DND-41 (cell line): Measurements from ENCODE around the gene COL6A2.

Experiments
- ATAC-seq: fragments of 200-7000 bp; cut with Tn5 transposase; 3 replicates; pipeline ENCODE4 v1.9.1; 2021; ENCODE audit warnings: low read depth; ENCODE audit not compliant: insufficient read depth
- DNase-seq: peaks from one replicate; pipeline ENCODE4 v3.0.0-alpha.2; 2020
- H2AFZ ChIP-seq: 2 replicates; pipeline ENCODE4 v1.6.0; 2012; ENCODE audit warnings: low read depth, low read length
- H3K27ac ChIP-seq: 2 replicates; pipeline ENCODE4 v1.5.1; 2012; ENCODE audit warnings: low read length, inconsistent platforms
- H3K27me3 ChIP-seq: fragments of 200-600 bp; sonication (generic); 2 replicates; pipeline ENCODE4 v1.6.0; 2012; ENCODE audit warnings: low read length, mild to moderate bottlenecking, inconsistent platforms; ENCODE audit not compliant: insufficient read depth, poor library complexity
- H3K36me3 ChIP-seq: 2 replicates; pipeline ENCODE4 v1.5.1; 2012; ENCODE audit warnings: low read length, inconsistent platforms; ENCODE audit not compliant: insufficient read depth
- H3K4me1 ChIP-seq: 2 replicates; pipeline ENCODE4 v1.5.1; 2012; ENCODE audit warnings: mild to moderate bottlenecking, low read length; ENCODE audit not compliant: insufficient read depth
- H3K4me2 ChIP-seq: 2 replicates; pipeline ENCODE4 v1.6.0; 2012; ENCODE audit warnings: mild to moderate bottlenecking, moderate library complexity, low read length, inconsistent platforms; ENCODE audit not compliant: insufficient read depth
- H3K4me3 ChIP-seq, 2 experiments: fragments of 200-600 bp in 1 of 2; shearing (Covaris generic) in 1 of 2; 2 replicates each; pipeline ENCODE4 v1.5.1; 2012 to 2016; ENCODE audit warnings: inconsistent platforms in 2 of 2, low read length in 2 of 2, mild to moderate bottlenecking in 2 of 2, low read depth in 1 of 2, moderate library complexity in 1 of 2
- H3K79me2 ChIP-seq: 2 replicates; pipeline ENCODE4 v1.6.0; 2012; ENCODE audit warnings: low read length, inconsistent platforms; ENCODE audit not compliant: insufficient read depth
- H3K9ac ChIP-seq: 2 replicates; pipeline ENCODE4 v1.6.0; 2012; ENCODE audit warnings: low read depth, mild to moderate bottlenecking, inconsistent platforms, low read length, moderate library complexity
- H3K9me3 ChIP-seq: 2 replicates; pipeline ENCODE4 v1.5.1; 2012; ENCODE audit warnings: low read length, moderate library complexity, mild to moderate bottlenecking, inconsistent platforms; ENCODE audit not compliant: insufficient read depth, severe bottlenecking
- H4K20me1 ChIP-seq: 2 replicates; pipeline ENCODE4 v1.6.0; 2012; ENCODE audit warnings: low read length; ENCODE audit not compliant: insufficient read depth
- EZH2 ChIP-seq: IDR thresholded peaks from 3 replicates; pipeline ENCODE4 v1.6.1; 2012; ENCODE audit warnings: borderline replicate concordance, low read depth, mild to moderate bottlenecking, moderate library complexity, low read length, inconsistent platforms; ENCODE audit not compliant: severe bottlenecking
- TF ChIP-seq, protein P1 (sequence below): IDR thresholded peaks from 2 replicates; pipeline ENCODE4 v1.5.1; 2012; ENCODE audit warnings: borderline replicate concordance, low read length, moderate library complexity, mild to moderate bottlenecking; ENCODE audit not compliant: poor library complexity, severe bottlenecking; ENCODE audit errors: extremely low read depth

Gene COL6A2

DNA sequence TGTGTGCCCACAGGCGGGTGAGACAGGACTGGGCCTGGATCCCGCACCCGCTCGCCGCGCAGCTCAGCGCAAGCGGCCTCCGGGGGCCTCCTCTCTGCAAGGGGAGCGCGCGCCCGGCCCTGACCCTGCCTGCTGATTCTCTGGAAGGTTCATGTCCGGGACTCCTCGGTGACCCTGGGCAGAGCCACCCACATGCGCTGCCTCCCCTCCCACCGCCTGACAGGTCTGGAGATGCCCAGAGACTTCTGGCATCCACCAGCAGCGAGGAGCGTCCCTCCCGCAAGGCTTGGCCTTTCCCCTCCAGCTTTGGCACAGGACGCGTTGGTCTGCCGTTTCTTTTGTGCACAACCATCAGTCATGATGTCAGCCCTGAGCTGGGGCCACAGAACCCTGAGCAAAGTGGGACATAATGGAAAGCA is 42.0 kb upstream of the COL6A2 start:
- no peak for ATAC-seq
- H3K4me2 ChIP-seq = no peak overlapping the region

GRCh38 chr21:46056450-46056903 is 41.4 kb upstream of the COL6A2 start:
- Histone ChIP-seq H3K27me3 (peaks cover 9% of the 10 kb centered on the region), H3K9me3 (peaks cover 1% of the 10 kb centered on the region), H4K20me1 (peaks cover 39% of the 10 kb centered on the region), H3K9ac (no peak overlapping the region), H3K4me2 (no peak overlapping the region), H3K79me2 (no peaks in the 10 kb centered on the region), H3K36me3 (no peaks in the 10 kb centered on the region), H3K4me1 (peaks cover 18% of the 10 kb centered on the region), H3K4me3 (no peak overlapping the region), H3K27ac (no peak overlapping the region), H2AFZ (no peak overlapping the region)
- TF ChIP-seq, protein P1, sequence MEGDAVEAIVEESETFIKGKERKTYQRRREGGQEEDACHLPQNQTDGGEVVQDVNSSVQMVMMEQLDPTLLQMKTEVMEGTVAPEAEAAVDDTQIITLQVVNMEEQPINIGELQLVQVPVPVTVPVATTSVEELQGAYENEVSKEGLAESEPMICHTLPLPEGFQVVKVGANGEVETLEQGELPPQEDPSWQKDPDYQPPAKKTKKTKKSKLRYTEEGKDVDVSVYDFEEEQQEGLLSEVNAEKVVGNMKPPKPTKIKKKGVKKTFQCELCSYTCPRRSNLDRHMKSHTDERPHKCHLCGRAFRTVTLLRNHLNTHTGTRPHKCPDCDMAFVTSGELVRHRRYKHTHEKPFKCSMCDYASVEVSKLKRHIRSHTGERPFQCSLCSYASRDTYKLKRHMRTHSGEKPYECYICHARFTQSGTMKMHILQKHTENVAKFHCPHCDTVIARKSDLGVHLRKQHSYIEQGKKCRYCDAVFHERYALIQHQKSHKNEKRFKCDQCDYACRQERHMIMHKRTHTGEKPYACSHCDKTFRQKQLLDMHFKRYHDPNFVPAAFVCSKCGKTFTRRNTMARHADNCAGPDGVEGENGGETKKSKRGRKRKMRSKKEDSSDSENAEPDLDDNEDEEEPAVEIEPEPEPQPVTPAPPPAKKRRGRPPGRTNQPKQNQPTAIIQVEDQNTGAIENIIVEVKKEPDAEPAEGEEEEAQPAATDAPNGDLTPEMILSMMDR = no peak
- TF ChIP-seq EZH2 = no peak
- ATAC-seq (no peak), DNase-seq (no peak)

More for the DNA sequence above, 42.0 kb upstream of the COL6A2 start:
- Histone ChIP-seq H3K27me3 (peaks cover 9% of the 10 kb centered on the region), H3K4me3 (no peak overlapping the region), H3K27ac (no peak overlapping the region), H3K9me3 (no peaks in the 10 kb centered on the region), H3K9ac (no peak overlapping the region), H4K20me1 (peaks cover 39% of the 10 kb centered on the region), H3K36me3 (no peaks in the 10 kb centered on the region), H3K4me1 (peaks cover 18% of the 10 kb centered on the region), H3K79me2 (no peaks in the 10 kb centered on the region), H2AFZ (no peak overlapping the region)
- DNase-seq = no peak
- no peak for TF ChIP-seq EZH2
- TF ChIP-seq, protein P1 = no peak

GRCh38 chr21:46057111-46057709 is 40.7 kb upstream of the COL6A2 start:
- ATAC-seq (peak; percentile 80), DNase-seq (peak; percentile 72)
- H3K36me3 ChIP-seq = no peaks in the 10 kb centered on the region
- peaks cover 39% of the 10 kb centered on the region for H4K20me1 ChIP-seq
- no peak overlapping the region for H3K9ac ChIP-seq
- no peak overlapping the region for H3K4me3 ChIP-seq
- H3K9me3 ChIP-seq = peaks cover 7% of the 10 kb centered on the region
- peak overlapping the region; percentile 6; the same call in 1 of the 2 replicates for H3K4me2 ChIP-seq
- peaks cover 18% of the 10 kb centered on the region for H3K4me1 ChIP-seq
- no peaks in the 10 kb centered on the region for H3K79me2 ChIP-seq
- TF ChIP-seq, protein P1 = no peak
- TF ChIP-seq EZH2 = no peak
- no peak overlapping the region for H2AFZ ChIP-seq
- H3K27ac ChIP-seq = no peak overlapping the region
- peaks cover 9% of the 10 kb centered on the region for H3K27me3 ChIP-seq
